HEK293T (cell line): ENCODE data around the gene NPTXR.

Experiments
- CTCF ChIA-PET: fragments of 350-600 bp; formaldehyde crosslinking; extraction: SDS; loops from one replicate; lab custom pipeline; 2021; ENCODE audit warnings: antibody characterized with exemption, inconsistent platforms; lab: Yijun Ruan, JAX
- POLR2A ChIA-PET: fragments of 350-600 bp; formaldehyde crosslinking; extraction: SDS; loops from one replicate; lab custom pipeline; 2020; ENCODE audit warnings: antibody characterized with exemption, inconsistent platforms; lab: Yijun Ruan, JAX
- DNase-seq: peaks from one replicate; pipeline ENCODE4 v3.0.0; 2012; ENCODE audit warnings: mixed read lengths; ENCODE audit errors: extremely low spot score
- ARNT ChIP-seq: fragments of 450-650 bp; IDR thresholded peaks from 2 replicates; pipeline ENCODE4 v1.6.1; 2017; ENCODE audit warnings: mild to moderate bottlenecking
- BHLHE40 ChIP-seq: fragments of 450-650 bp; IDR thresholded peaks from 2 replicates; pipeline ENCODE4 v1.6.1; 2016; ENCODE audit warnings: mild to moderate bottlenecking, moderate library complexity, borderline replicate concordance
- CTBP1 ChIP-seq: fragments of 450-650 bp; IDR thresholded peaks from 2 replicates; pipeline ENCODE4 v1.6.1; 2016; ENCODE audit warnings: borderline replicate concordance
- ELF4 ChIP-seq: fragments of 450-650 bp; IDR thresholded peaks from 2 replicates; pipeline ENCODE4 v1.6.1; 2017; ENCODE audit warnings: antibody characterized with exemption
- FOXA1 ChIP-seq: fragments of 450-650 bp; IDR thresholded peaks from 2 replicates; pipeline ENCODE4 v1.6.1; 2016; ENCODE audit warnings: mild to moderate bottlenecking
- FOXK2 ChIP-seq: fragments of 450-650 bp; IDR thresholded peaks from 2 replicates; pipeline ENCODE4 v1.6.1; 2016; ENCODE audit warnings: mild to moderate bottlenecking
- FOXM1 ChIP-seq: fragments of 450-650 bp; IDR thresholded peaks from 2 replicates; pipeline ENCODE4 v1.6.1; 2017; ENCODE audit warnings: mild to moderate bottlenecking, borderline replicate concordance
- HDGF ChIP-seq: fragments of 450-650 bp; IDR thresholded peaks from 2 replicates; pipeline ENCODE4 v1.6.1; 2017; ENCODE audit warnings: antibody characterized with exemption, borderline replicate concordance
- L3MBTL2 ChIP-seq: fragments of 450-650 bp; conservative IDR thresholded peaks from 2 replicates; pipeline ENCODE4 v1.6.1; 2016; ENCODE audit warnings: mild to moderate bottlenecking
- LEF1 ChIP-seq: fragments of 450-650 bp; IDR thresholded peaks from 2 replicates; pipeline ENCODE4 v1.6.1; 2017; ENCODE audit warnings: mild to moderate bottlenecking, borderline replicate concordance
- NFRKB ChIP-seq: fragments of 450-650 bp; IDR thresholded peaks from 2 replicates; pipeline ENCODE4 v1.6.1; 2016; ENCODE audit warnings: mild to moderate bottlenecking, moderate library complexity
- SP1 ChIP-seq: fragments of 450-650 bp; IDR thresholded peaks from 2 replicates; pipeline ENCODE4 v1.6.1; 2017
- SUZ12 ChIP-seq: fragments of 450-650 bp; IDR thresholded peaks from 2 replicates; pipeline ENCODE4 v1.6.1; 2016; ENCODE audit warnings: mild to moderate bottlenecking
- TARDBP ChIP-seq: fragments of 450-650 bp; IDR thresholded peaks from 2 replicates; pipeline ENCODE4 v1.6.1; 2016
- ZNF384 ChIP-seq: fragments of 450-650 bp; IDR thresholded peaks from 2 replicates; pipeline ENCODE4 v1.6.1; 2016
- TF ChIP-seq, protein P1 (sequence below): fragments of 450-650 bp; IDR thresholded peaks from 2 replicates; pipeline ENCODE4 v1.6.1; 2016

NPTXR gene

DNA sequence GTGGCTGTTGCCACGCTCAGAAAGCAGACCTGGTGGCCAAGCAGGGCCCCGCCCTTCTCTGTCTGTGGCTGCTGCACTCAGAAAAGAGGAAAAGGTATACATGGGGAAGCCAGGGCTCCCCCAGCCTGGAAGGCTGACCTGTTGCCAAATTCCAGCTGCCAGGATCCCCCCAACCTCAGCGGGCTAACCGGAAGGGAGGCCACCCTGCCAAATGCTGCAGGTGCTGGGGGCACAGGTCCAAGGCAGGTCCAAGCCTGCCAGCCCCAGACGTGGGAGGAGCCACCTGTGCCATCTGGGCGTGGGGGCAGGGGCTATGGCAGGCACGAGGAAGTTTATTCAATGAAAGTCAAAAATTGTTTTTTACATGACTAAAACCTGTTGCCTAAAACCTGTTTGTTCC is 2.6 kb downstream of the NPTXR start:
- CTCF ChIA-PET: no interaction called here
- no peak for DNase-seq
- POLR2A ChIA-PET: no interaction called here
- TF ChIP-seq ELF4 (no peak), LEF1 (no peak), SP1 (no peak), FOXA1 (no peak), TARDBP (no peak), L3MBTL2 (no peak), NFRKB (no peak)
- TF ChIP-seq, protein P1, sequence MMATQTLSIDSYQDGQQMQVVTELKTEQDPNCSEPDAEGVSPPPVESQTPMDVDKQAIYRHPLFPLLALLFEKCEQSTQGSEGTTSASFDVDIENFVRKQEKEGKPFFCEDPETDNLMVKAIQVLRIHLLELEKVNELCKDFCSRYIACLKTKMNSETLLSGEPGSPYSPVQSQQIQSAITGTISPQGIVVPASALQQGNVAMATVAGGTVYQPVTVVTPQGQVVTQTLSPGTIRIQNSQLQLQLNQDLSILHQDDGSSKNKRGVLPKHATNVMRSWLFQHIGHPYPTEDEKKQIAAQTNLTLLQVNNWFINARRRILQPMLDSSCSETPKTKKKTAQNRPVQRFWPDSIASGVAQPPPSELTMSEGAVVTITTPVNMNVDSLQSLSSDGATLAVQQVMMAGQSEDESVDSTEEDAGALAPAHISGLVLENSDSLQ: no peak

DNA sequence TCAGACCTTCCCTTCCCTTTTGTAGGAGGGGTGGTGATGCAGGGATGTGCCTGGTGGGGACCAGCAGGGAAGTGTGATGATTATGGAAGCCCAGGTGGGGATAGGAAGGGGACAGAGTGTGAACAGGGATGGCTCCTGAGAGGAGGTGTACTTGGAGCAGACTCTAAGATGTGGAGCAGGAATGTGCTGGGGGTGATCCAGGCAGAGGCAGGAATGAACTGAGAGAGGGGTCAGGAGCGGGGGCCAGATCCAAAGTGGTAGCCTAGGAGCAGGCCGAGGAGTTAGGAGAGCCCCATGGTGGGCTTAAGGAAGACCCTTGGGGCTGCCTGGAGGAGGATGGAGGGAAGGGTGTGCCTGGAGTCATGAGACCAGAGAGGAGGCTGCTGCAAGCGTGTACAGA is 3.7 kb downstream of the NPTXR start:
- CTCF ChIA-PET: no interaction called here
- POLR2A ChIA-PET: no interaction called here
- no peak for TF ChIP-seq CTBP1
- DNase-seq: no peak

DNA sequence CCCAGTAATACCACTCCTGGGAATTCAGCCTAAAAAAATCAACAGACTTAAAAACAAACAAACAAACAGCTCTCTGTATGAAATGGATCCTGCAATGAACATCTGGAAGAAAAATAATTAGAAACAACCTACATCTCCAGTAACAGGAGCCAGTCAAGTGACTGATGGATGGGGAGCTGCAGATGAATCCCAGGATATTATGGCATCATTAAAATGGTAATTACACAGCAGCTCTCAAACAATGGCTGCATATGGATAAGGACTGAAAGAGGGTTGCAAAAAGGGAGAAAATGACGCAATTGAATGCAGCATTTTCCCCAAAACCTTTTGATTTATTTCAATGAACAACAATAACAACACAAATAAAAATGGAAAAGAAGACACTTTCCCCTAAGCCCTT is 4.1 kb downstream of the NPTXR start:
- POLR2A ChIA-PET: no interaction called here
- CTCF ChIA-PET: no interaction called here
- TF ChIP-seq SUZ12 (no peak), ARNT (no peak), FOXA1 (no peak), ZNF384 (no peak), FOXK2 (no peak), SP1 (no peak), L3MBTL2 (no peak), LEF1 (no peak), ELF4 (no peak), FOXM1 (no peak), TARDBP (no peak), NFRKB (no peak)
- DNase-seq: no peak

DNA sequence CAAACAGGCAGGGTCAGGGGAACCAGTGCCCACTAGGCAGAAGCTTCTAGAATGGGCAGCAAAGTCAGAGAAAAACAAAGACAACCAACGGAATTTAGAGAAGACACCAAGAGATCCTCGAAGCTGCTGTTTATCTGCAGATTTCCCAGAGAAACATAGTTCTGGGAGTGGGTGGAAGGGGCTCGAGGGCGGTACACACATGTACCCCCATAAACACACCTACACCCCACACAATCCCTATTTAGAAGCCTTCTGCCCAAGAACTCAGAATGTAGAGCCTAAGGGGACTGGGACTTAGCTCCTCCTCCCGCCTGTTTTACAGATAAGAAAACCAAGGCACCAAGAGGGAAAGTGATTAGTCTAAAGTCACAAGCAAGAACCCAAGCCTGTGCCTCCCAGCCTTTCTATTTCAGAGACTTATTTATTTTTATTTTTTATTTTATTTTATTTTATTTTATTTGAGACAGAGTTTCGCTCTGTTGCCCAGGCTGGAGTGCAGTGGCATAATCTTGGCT is 6.4 kb downstream of the NPTXR start:
- DNase-seq: no peak
- POLR2A ChIA-PET: no interaction called here
- CTCF ChIA-PET: interaction anchor here (1.0 to 1.7 kb wide), 2 partner anchors 68 to 71 kb away, joined by 3 to 8 read pairs; no protein-coding TSS in a partner anchor
- TF ChIP-seq SUZ12 (no peak), FOXM1 (no peak), ARNT (no peak), LEF1 (no peak), ZNF384 (no peak), L3MBTL2 (no peak)

DNA sequence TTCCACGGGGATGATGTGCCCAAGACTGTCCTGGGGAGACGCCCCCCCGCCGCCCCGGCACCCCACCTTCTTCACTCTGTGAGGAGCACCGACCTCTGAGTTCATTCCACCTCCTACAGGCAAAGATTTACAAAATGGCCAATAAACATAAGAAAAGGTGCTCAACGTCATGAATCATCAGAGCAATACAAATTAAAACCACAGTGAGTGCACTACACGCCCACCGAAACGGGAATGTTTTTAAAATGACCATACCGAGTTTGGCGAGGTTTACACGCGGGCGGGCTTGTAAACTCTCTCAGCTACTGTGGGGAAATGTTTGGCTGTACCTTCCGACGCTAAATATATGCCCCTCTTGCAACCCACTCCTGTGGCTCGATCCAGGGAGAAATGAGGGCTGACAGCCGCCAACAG is 7.9 kb downstream of the NPTXR start:
- DNase-seq: no peak
- ChIA-PET CTCF (no interaction called here), POLR2A (interaction anchor here (1.0 kb wide), 1 partner anchor 33 kb away, joined by 4 read pairs; no protein-coding TSS in a partner anchor)
- no peak for TF ChIP-seq FOXK2
- TF ChIP-seq L3MBTL2: no peak
- no peak for TF ChIP-seq SUZ12
- TF ChIP-seq FOXM1: no peak
- no peak for TF ChIP-seq HDGF
- TF ChIP-seq CTBP1: no peak
- no peak for TF ChIP-seq BHLHE40
- no peak for TF ChIP-seq ARNT
- TF ChIP-seq FOXA1: no peak
- TF ChIP-seq ELF4: no peak
- TF ChIP-seq TARDBP: no peak
- TF ChIP-seq SP1: no peak
- no peak for TF ChIP-seq LEF1
- no peak for TF ChIP-seq ZNF384
- TF ChIP-seq, protein P1: no peak

DNA sequence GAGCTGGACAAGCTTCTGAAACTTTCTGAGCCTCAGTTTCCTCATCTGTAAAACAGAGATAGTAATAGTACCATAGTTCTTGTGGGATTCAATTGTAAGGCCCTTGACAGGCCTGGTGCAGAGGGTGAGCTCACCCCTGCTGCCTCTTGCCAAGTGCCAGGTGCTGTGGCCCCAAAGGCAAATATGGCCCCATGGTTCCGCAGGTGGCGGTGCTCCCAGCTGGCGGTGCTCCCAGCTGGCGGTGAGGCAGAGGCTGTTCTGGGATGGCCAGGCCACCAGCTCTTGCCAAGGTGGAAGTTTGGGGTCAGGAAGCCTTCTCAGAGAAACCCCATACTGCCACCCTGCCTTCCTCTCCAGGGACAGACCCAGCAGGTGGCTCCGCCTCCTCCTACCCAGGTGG is 8.8 kb downstream of the NPTXR start:
- no peak for DNase-seq
- POLR2A ChIA-PET: no interaction called here
- CTCF ChIA-PET: no interaction called here
- TF ChIP-seq L3MBTL2: no peak
- no peak for TF ChIP-seq FOXM1
- TF ChIP-seq FOXK2: no peak
- TF ChIP-seq SP1: no peak
- TF ChIP-seq HDGF: no peak
- TF ChIP-seq ZNF384: no peak
- TF ChIP-seq ELF4: no peak
- TF ChIP-seq, protein P1: no peak
- no peak for TF ChIP-seq NFRKB
- no peak for TF ChIP-seq FOXA1
- TF ChIP-seq BHLHE40: no peak
- TF ChIP-seq CTBP1: no peak
- TF ChIP-seq SUZ12: no peak
- no peak for TF ChIP-seq TARDBP
- no peak for TF ChIP-seq ARNT
- TF ChIP-seq LEF1: no peak
